HCT116 (cell line): ENCODE results near the gene RPL10. TPM values are rescaled to one million over a fixed set of nuclear protein-coding genes. Genes with fewer than 3 reads are reported as not detected.

Source experiments
- ATAC-seq: fragments of 200-7000 bp; cut with Tn5 transposase; 2 replicates; pipeline ENCODE4 v1.9.1; 2020; ENCODE audit warnings: mild to moderate bottlenecking, moderate library complexity
- BruUV-seq: library from RNA; stranded (reverse); fragments of 400-500 nt; replicated peaks from 2 replicates; lab custom pipeline; 2021; lab: Mats Ljungman, UMichigan
- CTCF ChIA-PET: fragments of 300-600 bp; sonication (Branson Sonifier 250); formaldehyde crosslinking; loops from one replicate; lab custom pipeline; 2021; ENCODE audit warnings: antibody characterized with exemption; lab: Charles Lee
- POLR2A ChIA-PET: fragments of 300-600, 350-600 bp; sonication (Branson Sonifier 250); formaldehyde crosslinking; loops from one replicate; lab custom pipeline; 2021; ENCODE audit warnings: antibody characterized with exemption; lab: Charles Lee
- RAD21 ChIA-PET, 2 experiments: fragments of 300-600 bp; sonication (Branson Sonifier 250); formaldehyde crosslinking; loops; one replicate each; lab custom pipeline; 2023; ENCODE audit warnings: low total read pairs in 2 of 2; ENCODE audit not compliant: uncharacterized antibody in 2 of 2, unreplicated experiment in 2 of 2, low non-redundant PET in 1 of 2; lab: Charles Lee
- DNase-seq: peaks from one replicate; pipeline ENCODE4 v3.0.0-alpha.2; 2010; ENCODE audit warnings: low read depth, low spot score
- H2AFZ ChIP-seq: fragments of 200-600 bp; shearing (Covaris generic), sonication (generic); 2 replicates; pipeline ENCODE4 v1.6.1; 2017; ENCODE audit warnings: low read depth, mixed run types, mixed read lengths, antibody characterized with exemption, low read length; ENCODE audit not compliant: poor library complexity, severe bottlenecking
- H3K27ac ChIP-seq: 2 replicates; pipeline ENCODE4 v1.5.1; 2012; ENCODE audit warnings: low read depth, low read length
- H3K27me3 ChIP-seq: fragments of 200-600 bp; sonication (generic); 2 replicates; pipeline ENCODE4 v1.6.1; 2016; ENCODE audit warnings: mixed run types, low read length, mixed read lengths; ENCODE audit not compliant: insufficient read depth
- H3K36me3 ChIP-seq, 2 experiments: fragments of 200-500 bp in 1 of 2; fragments of 200-600 bp in 1 of 2; sonication (Bioruptor generic) in 1 of 2; sonication (generic) in 1 of 2; 2 replicates each; pipeline versions ENCODE4 v1.5.1 to v1.6.1; 2014 to 2016; ENCODE audit warnings: low read length in 2 of 2, inconsistent platforms in 1 of 2, mixed read lengths in 1 of 2, mixed run types in 1 of 2; ENCODE audit not compliant: insufficient read depth in 2 of 2, control insufficient read depth in 1 of 2
- H3K4me1 ChIP-seq, 2 experiments: fragments of 200-600 bp in 1 of 2; sonication (generic) in 1 of 2; 2 replicates each; pipeline versions ENCODE4 v1.5.1 to v1.6.1; 2012 to 2017; ENCODE audit warnings: low read length in 2 of 2, inconsistent platforms in 1 of 2, mild to moderate bottlenecking in 1 of 2, mixed read lengths in 1 of 2, mixed run types in 1 of 2, moderate library complexity in 1 of 2; ENCODE audit not compliant: insufficient read depth in 2 of 2, control insufficient read depth in 1 of 2
- H3K4me2 ChIP-seq: fragments of 200-600 bp; sonication (generic); 2 replicates; pipeline ENCODE4 v1.6.1; 2017; ENCODE audit warnings: mixed run types, low read length, mixed read lengths
- H3K4me3 ChIP-seq, 2 experiments: fragments of 200-600 bp in 1 of 2; sonication (generic) in 1 of 2; replicated peaks in 1 of 2; 2 replicates each; pipeline ENCODE4 v1.5.1; 2011 to 2016; ENCODE audit warnings: low read length in 2 of 2, control low read depth in 1 of 2, low read depth in 1 of 2, mild to moderate bottlenecking in 1 of 2, mixed read lengths in 1 of 2, mixed run types in 1 of 2
- H3K79me2 ChIP-seq: fragments of 200-600 bp; sonication (generic); 2 replicates; pipeline ENCODE4 v1.6.1; 2017; ENCODE audit warnings: mild to moderate bottlenecking, mixed run types, low read length, moderate library complexity, mixed read lengths; ENCODE audit not compliant: insufficient read depth
- H3K9ac ChIP-seq: fragments of 200-600 bp; sonication (generic); 2 replicates; pipeline ENCODE4 v1.6.1; 2016; ENCODE audit warnings: low read length, mixed read lengths
- H3K9me2 ChIP-seq: fragments of 200-600 bp; sonication (generic), shearing (Covaris generic); 2 replicates; pipeline ENCODE4 v1.6.1; 2017; ENCODE audit warnings: mixed run types, mild to moderate bottlenecking, moderate library complexity; ENCODE audit not compliant: insufficient read depth
- H3K9me3 ChIP-seq, 2 experiments: fragments of 200-500 bp in 1 of 2; fragments of 200-600 bp in 1 of 2; sonication (Bioruptor generic) in 1 of 2; sonication (generic) in 1 of 2; 2 replicates each; pipeline ENCODE4 v1.6.1; 2014 to 2017; ENCODE audit warnings: low read length in 2 of 2, mixed read lengths in 2 of 2, inconsistent platforms in 1 of 2, low read depth in 1 of 2, mild to moderate bottlenecking in 1 of 2, mixed run types in 1 of 2, moderate library complexity in 1 of 2; ENCODE audit not compliant: control insufficient read depth in 1 of 2, insufficient read depth in 1 of 2
- H4K20me1 ChIP-seq: fragments of 200-600 bp; sonication (generic), shearing (Covaris generic); 2 replicates; pipeline ENCODE4 v1.6.1; 2017; ENCODE audit warnings: mixed run types, mild to moderate bottlenecking, moderate library complexity; ENCODE audit not compliant: insufficient read depth
- CBX3 ChIP-seq: IDR thresholded peaks from 2 replicates; pipeline ENCODE4 v1.6.1; 2012; ENCODE audit warnings: low read depth
- EZH2 ChIP-seq: fragments of 200-600 bp; sonication (generic); IDR thresholded peaks from 2 replicates; pipeline ENCODE4 v1.6.1; 2017; ENCODE audit warnings: antibody characterized with exemption, mixed run types
- JUND ChIP-seq: IDR thresholded peaks from 2 replicates; pipeline ENCODE4 v1.6.1; 2012
- POLR2AphosphoS5 ChIP-seq: IDR thresholded peaks from 2 replicates; pipeline ENCODE4 v1.6.1; 2011; ENCODE audit warnings: mild to moderate bottlenecking, low read depth, low read length, moderate library complexity
- REST ChIP-seq: IDR thresholded peaks from 2 replicates; pipeline ENCODE4 v1.6.1; 2012; ENCODE audit warnings: low read depth
- TCF7L2 ChIP-seq: IDR thresholded peaks from 2 replicates; pipeline ENCODE4 v1.7.0; 2011; ENCODE audit warnings: borderline replicate concordance, inconsistent platforms; ENCODE audit not compliant: insufficient read depth, insufficient read length; ENCODE audit errors: extremely low read depth
- ZFX ChIP-seq: fragments of 450-650 bp; IDR thresholded peaks from 2 replicates; pipeline ENCODE4 v1.6.1; 2017
- ZNF274 ChIP-seq: fragments of 200-500 bp; sonication (Bioruptor generic); IDR thresholded peaks from 2 replicates; pipeline ENCODE4 v1.6.1; 2014; ENCODE audit warnings: mild to moderate bottlenecking, low read depth, low read length, inconsistent platforms
- intact Hi-C: fragments of 100-400 bp; cut with micrococcal nuclease; formaldehyde crosslinking; loops from 2 replicates; pipeline ENCODE4 v1.10.0; 2022
- total RNA-seq: library from RNA; stranded (reverse); gene quantifications from one replicate; pipeline ENCODE4 v1.2.1, GENCODE V29; 2021; ENCODE audit not compliant: unreplicated experiment

The RPL10 gene
- total RNA-seq, 1 experiment from 2014 or later: 3,069 TPM

GRCh38 chrX:154369449-154370299 lies 28.5 kb upstream of the RPL10 start:
- DNase-seq: peak; percentile 63
- ChIA-PET CTCF (no interaction called here), RAD21 (no interaction called here), POLR2A (interaction anchor here (0.6 to 1.5 kb wide), 4 partner anchors 9 to 365 kb away, joined by 3 to 7 read pairs (median 4); partner anchors contain the start of genes EMD, RPL10 and UBL4A)
- peaks cover 62% of the 10 kb centered on the region for H3K79me2 ChIP-seq
- peak overlapping the region; percentile 94 for H3K4me2 ChIP-seq
- no peak overlapping the region for H2AFZ ChIP-seq
- TF ChIP-seq TCF7L2: no peak
- peak; percentile 13; the same call in 1 of the 2 replicates for TF ChIP-seq POLR2AphosphoS5
- peaks cover 6 to 22% of the 10 kb centered on the region in 2 experiments; a peak in 2 of 4 replicates for H3K36me3 ChIP-seq
- H4K20me1 ChIP-seq: no peaks in the 10 kb centered on the region
- H3K27ac ChIP-seq: peak overlapping the region; percentile 82
- H3K9me3 ChIP-seq: no peaks in the 10 kb centered on the region
- TSS peak; percentile 65 for BruUV-seq
- peak overlapping the region; percentile 74 to 78 for H3K4me3 ChIP-seq
- intact Hi-C loops: no loop called here
- ATAC-seq: peak; percentile 47
- no peaks in the 10 kb centered on the region for H3K9me2 ChIP-seq
- no peaks in the 10 kb centered on the region for H3K27me3 ChIP-seq
- H3K9ac ChIP-seq: peak overlapping the region; percentile 77
- peaks cover 10 to 46% of the 10 kb centered on the region in 2 experiments for H3K4me1 ChIP-seq

GRCh38 chrX:154370300-154371016 lies 27.7 kb upstream of the RPL10 start:
- Histone ChIP-seq H2AFZ (no peak overlapping the region), H4K20me1 (no peaks in the 10 kb centered on the region), H3K9me2 (no peaks in the 10 kb centered on the region), H3K4me3 (peak overlapping the region; percentile 74 to 78), H3K36me3 (peaks cover 6 to 22% of the 10 kb centered on the region in 2 experiments; a peak in 2 of 4 replicates), H3K4me2 (peak overlapping the region; percentile 94), H3K4me1 (peaks cover 14 to 54% of the 10 kb centered on the region in 2 experiments), H3K9me3 (no peaks in the 10 kb centered on the region), H3K9ac (peak overlapping the region; percentile 77), H3K27ac (peak overlapping the region; percentile 82), H3K27me3 (no peaks in the 10 kb centered on the region), H3K79me2 (peaks cover 54% of the 10 kb centered on the region)
- ATAC-seq (no peak), DNase-seq (no peak)
- no peak for TF ChIP-seq JUND
- peak; percentile 36; the same call in 1 of the 2 replicates for TF ChIP-seq ZFX
- TF ChIP-seq ZNF274: no peak
- no peak for TF ChIP-seq REST
- no peak for TF ChIP-seq EZH2
- no peak for TF ChIP-seq CBX3
- no TSS peak for BruUV-seq
- ChIA-PET CTCF (interaction anchor here (0.7 kb wide), 1 partner anchor 63 kb away, joined by 3 read pairs; no protein-coding TSS in a partner anchor), POLR2A (interaction anchor here (0.7 to 1.3 kb wide), 7 partner anchors 9 to 392 kb away, joined by 3 to 13 read pairs (median 5); partner anchors contain the start of genes EMD, RPL10 and SLC10A3), RAD21 (interaction anchor here in 1 of 2 experiments (0.6 kb wide), 1 partner anchor 365 kb away, joined by 4 read pairs; no protein-coding TSS in a partner anchor)
- intact Hi-C loops: no loop called here
